Uterus (tissue), 4 donors: ENCODE results near the gene SLC29A2. TPM values are rescaled to one million over a fixed set of nuclear protein-coding genes. Genes with fewer than 3 reads are reported as not detected.
A peak's percentile ranks its signal among the peaks of the same experiment; 100 is the strongest.

Experiments
- DNase-seq, 2 donors: peaks; one replicate each; pipeline ENCODE4 v3.0.0-alpha.2; 2019 to 2020
- H3K27ac ChIP-seq, 2 donors: fragments of 200-600 bp; sonication (generic); 1 replicate in 1 of 2; 2 replicates in 1 of 2; pipeline ENCODE4 v1.5.1; 2016 to 2018
- H3K27me3 ChIP-seq, 2 donors: fragments of 200-600 bp; sonication (generic); one replicate each; pipeline ENCODE4 v1.5.1; 2018 to 2019; ENCODE audit warnings: control low read depth in 1 of 2
- H3K36me3 ChIP-seq, 2 donors: fragments of 200-600 bp; sonication (generic); one replicate each; pipeline ENCODE4 v1.5.1; 2019; ENCODE audit warnings: control low read depth in 1 of 2
- H3K4me1 ChIP-seq, 2 donors: fragments of 200-600 bp; sonication (generic); one replicate each; pipeline ENCODE4 v1.5.1; 2018 to 2019; ENCODE audit warnings: control low read depth in 1 of 2
- H3K4me3 ChIP-seq, 2 donors: fragments of 200-600 bp; sonication (generic); 1 replicate in 1 of 2; 2 replicates in 1 of 2; pipeline ENCODE4 v1.5.1; 2018 to 2019; ENCODE audit warnings: mild to moderate bottlenecking in 1 of 2
- H3K9me3 ChIP-seq, 2 donors: fragments of 200-600 bp; sonication (generic); one replicate each; pipeline ENCODE4 v1.5.1; 2019; ENCODE audit warnings: control low read depth in 1 of 2
- CTCF ChIP-seq, 4 experiments: fragments of 200-600 bp in 2 of 4; fragments of 450-650 bp in 2 of 4; sonication (generic) in 2 of 4; IDR thresholded peaks; one replicate each; pipeline ENCODE4 v1.5.1; 2016 to 2019; ENCODE audit warnings: antibody characterized with exemption in 4 of 4, mild to moderate bottlenecking in 2 of 4, moderate library complexity in 1 of 4
- POLR2A ChIP-seq, 2 donors: fragments of 450-650 bp; IDR thresholded peaks; one replicate each; pipeline ENCODE4 v1.6.1; 2016; ENCODE audit warnings: antibody characterized with exemption in 2 of 2, mild to moderate bottlenecking in 1 of 2, moderate library complexity in 1 of 2
- intact Hi-C: fragments of 100-400 bp; cut with DNase I; formaldehyde crosslinking; loops from one replicate; pipeline ENCODE4 v1.15.1; 2023; ENCODE audit warnings: low total_unique reads
- total RNA-seq, 4 donors: library from RNA; depleted of rRNA in 3 of 4; stranded (reverse); fragments of >200 nt in 3 of 4; gene quantifications; one replicate each; pipeline versions ENCODE4 v1.1.0 to v1.2.4, GENCODE V29; 2014 to 2023
- donor health status: DM: yes; HTN: yes; CAD: no.

Gene SLC29A2
- total RNA-seq, 4 donors from 2014 or later, result 0.26 to 3.5 (median 1.5) TPM; not detected in 1

- Histone ChIP-seq H3K9me3 (no peaks in the 10 kb centered on the region), H3K36me3 (no peaks in the 10 kb centered on the region), H3K4me1 (peaks cover 0 to 6% of the 10 kb centered on the region in 2 donors), H3K27ac (no peak overlapping the region), H3K27me3 (no peaks in the 10 kb centered on the region), H3K4me3 (no peak overlapping the region)
- TF ChIP-seq POLR2A (IDR thresholded peaks at IDR 0.05), result no peak
- no peak for TF ChIP-seq CTCF (IDR thresholded peaks at IDR 0.05)
- no peak for DNase-seq
- intact Hi-C loops, result loop anchor here (10.0 kb wide), 1 partner anchor 272 kb away; no protein-coding TSS in a partner anchor
Observed at GRCh38 chr11:66413167-66413566, 41.6 kb upstream of the SLC29A2 start.

- TF ChIP-seq POLR2A (IDR thresholded peaks at IDR 0.05) (no peak), CTCF (IDR thresholded peaks at IDR 0.05) (no peak)
- no peak overlapping the region for H3K27ac ChIP-seq
- no peak for DNase-seq
- peak overlapping the region in 1 of 2 donors; percentile 7 for H3K4me3 ChIP-seq
- H3K27me3 ChIP-seq, result no peaks in the 10 kb centered on the region
- H3K9me3 ChIP-seq, result no peaks in the 10 kb centered on the region
- peaks cover 0 to 6% of the 10 kb centered on the region in 2 donors for H3K4me1 ChIP-seq
- H3K36me3 ChIP-seq, result no peaks in the 10 kb centered on the region
- intact Hi-C loops, result loop anchor here (10.0 kb wide), 1 partner anchor 273 kb away; no protein-coding TSS in a partner anchor
Observed at GRCh38 chr11:66412110-66412509, 40.5 kb upstream of the SLC29A2 start.

- TF ChIP-seq POLR2A (IDR thresholded peaks at IDR 0.05) (no peak), CTCF (IDR thresholded peaks at IDR 0.05) (no peak)
- intact Hi-C loops, result loop anchor here (10.0 kb wide), 1 partner anchor 273 kb away; no protein-coding TSS in a partner anchor
- H3K27me3 ChIP-seq, result no peaks in the 10 kb centered on the region
- no peaks in the 10 kb centered on the region for H3K36me3 ChIP-seq
- peak overlapping the region; percentile 2 to 13 for H3K27ac ChIP-seq
- no peaks in the 10 kb centered on the region for H3K9me3 ChIP-seq
- H3K4me3 ChIP-seq, result peak overlapping the region; percentile 7 to 18
- no peak for DNase-seq
- H3K4me1 ChIP-seq, result peaks cover 0 to 6% of the 10 kb centered on the region in 2 donors
Observed at GRCh38 chr11:66411323-66411722, 39.8 kb upstream of the SLC29A2 start.

- TF ChIP-seq POLR2A (IDR thresholded peaks at IDR 0.05) (no peak), CTCF (IDR thresholded peaks at IDR 0.05) (no peak)
Observed at GRCh38 chr11:66410191-66410590, 38.6 kb upstream of the SLC29A2 start.

GRCh38 chr11:66409226-66409625 is 37.7 kb upstream of the SLC29A2 start:
- TF ChIP-seq POLR2A (IDR thresholded peaks at IDR 0.05), result no peak
- no peak for TF ChIP-seq CTCF (IDR thresholded peaks at IDR 0.05)
- peak in 1 of 2 donors; percentile 32 for DNase-seq
- Histone ChIP-seq H3K27me3 (no peaks in the 10 kb centered on the region), H3K36me3 (no peaks in the 10 kb centered on the region), H3K27ac (peak overlapping the region; percentile 84 to 85), H3K9me3 (no peaks in the 10 kb centered on the region), H3K4me3 (peak overlapping the region; percentile 31 to 43), H3K4me1 (peaks cover 0 to 6% of the 10 kb centered on the region in 2 donors)
- intact Hi-C loops, result no loop called here

More at GRCh38 chr11:66410191-66410590, 38.6 kb upstream of the SLC29A2 start:
- H3K4me3 ChIP-seq, result peak overlapping the region in 1 of 2 donors; percentile 43
- peaks cover 0 to 6% of the 10 kb centered on the region in 2 donors for H3K4me1 ChIP-seq
- no peak for DNase-seq
- H3K27me3 ChIP-seq, result no peaks in the 10 kb centered on the region
- H3K27ac ChIP-seq, result peak overlapping the region; percentile 84 to 85
- H3K36me3 ChIP-seq, result no peaks in the 10 kb centered on the region
- intact Hi-C loops, result loop anchor here (10.0 kb wide), 1 partner anchor 275 kb away; no protein-coding TSS in a partner anchor
- no peaks in the 10 kb centered on the region for H3K9me3 ChIP-seq
